G401 (cell line): Measurements from ENCODE around the gene SF1. TPM values are rescaled to one million over a fixed set of nuclear protein-coding genes. Genes with fewer than 3 reads are reported as not detected.

Experiments
- DNase-seq: peaks from one replicate; pipeline ENCODE4 v3.0.0-alpha.2; 2015; ENCODE audit warnings: low spot score
- in situ Hi-C: cut with HindIII; loops from 2 replicates; pipeline ENCODE4 v1.10.0; 2016; ENCODE audit warnings: low sequenced_read_pairs, mixed read lengths
- total RNA-seq: library from RNA; depleted of rRNA; stranded (reverse); fragments of >200 nt; shearing (Covaris generic); gene quantifications from 2 replicates; pipeline ENCODE4 v1.2.3, GENCODE V29; 2014

Gene SF1
- total RNA-seq, 1 experiment from 2014 or later, result 170 TPM

- no peak for DNase-seq
These were observed 24.0 kb downstream of the SF1 start for GRCh38 chr11:64754124-64754918.

GRCh38 chr11:64753380-64754123 lies 24.8 kb downstream of the SF1 start:
- in situ Hi-C loops, result no loop called here
- no peak for DNase-seq

More at GRCh38 chr11:64754124-64754918, 24.0 kb downstream of the SF1 start:
- in situ Hi-C loops, result no loop called here

GRCh38 chr11:64753019-64753379 lies 25.3 kb downstream of the SF1 start:
- DNase-seq, result no peak

GRCh38 chr11:64752175-64752970 lies 26.0 kb downstream of the SF1 start:
- no peak for DNase-seq
- in situ Hi-C loops, result no loop called here

More at GRCh38 chr11:64753019-64753379, 25.3 kb downstream of the SF1 start:
- in situ Hi-C loops, result no loop called here

- in situ Hi-C loops, result no loop called here
- no peak for DNase-seq
These were observed 26.8 kb downstream of the SF1 start for GRCh38 chr11:64751580-64751979.

- in situ Hi-C loops, result no loop called here
- no peak for DNase-seq
These were observed 27.2 kb downstream of the SF1 start for GRCh38 chr11:64751136-64751535.

- in situ Hi-C loops, result no loop called here
- no peak for DNase-seq
These were observed 27.8 kb downstream of the SF1 start for GRCh38 chr11:64750361-64751054.

- in situ Hi-C loops, result no loop called here
- DNase-seq, result peak; percentile 15
These were observed 30.2 kb downstream of the SF1 start for GRCh38 chr11:64747961-64748665.

- peak; percentile 19 for DNase-seq
These were observed 31.9 kb downstream of the SF1 start for GRCh38 chr11:64746486-64746885.

GRCh38 chr11:64745521-64746328 lies 32.6 kb downstream of the SF1 start:
- DNase-seq, result peak; percentile 67
- in situ Hi-C loops, result no loop called here

More at GRCh38 chr11:64746486-64746885, 31.9 kb downstream of the SF1 start:
- in situ Hi-C loops, result no loop called here

- in situ Hi-C loops, result no loop called here
These were observed 33.2 kb downstream of the SF1 start for GRCh38 chr11:64745189-64745520.

GRCh38 chr11:64744544-64745188 lies 33.7 kb downstream of the SF1 start:
- in situ Hi-C loops, result no loop called here
- DNase-seq, result no peak

More at GRCh38 chr11:64745189-64745520, 33.2 kb downstream of the SF1 start:
- peak; percentile 12 for DNase-seq

- in situ Hi-C loops, result no loop called here
- peak; percentile 35 for DNase-seq
These were observed 34.5 kb downstream of the SF1 start, which contains the start of gene RASGRP2 for GRCh38 chr11:64743591-64744543. Gene RASGRP2, minus strand, starts transcription at chr11:64744142. Its CDS starts 1,276 bp downstream, at chr11:64742866.

GRCh38 chr11:64742889-64743590 lies 35.3 kb downstream of the SF1 start:
- in situ Hi-C loops, result no loop called here
- DNase-seq, result peak; percentile 23

- no peak for DNase-seq
- in situ Hi-C loops, result no loop called here
These were observed 36.1 kb downstream of the SF1 start for GRCh38 chr11:64742087-64742888.
